C4-2B (cell line): ENCODE results near the gene NHS.
"Not testable (repeated sequence)": the region's sequence is repeated elsewhere in the genome, so short reads cannot be mapped to it uniquely, and the experiment has no call there.

Experiments used
- H3K27ac ChIP-seq: fragments of 450-650 bp; 2 replicates; pipeline ENCODE4 v1.5.1; 2017
- CTCF ChIP-seq: fragments of 450-650 bp; conservative IDR thresholded peaks from 2 replicates; pipeline ENCODE4 v1.5.1; 2017; ENCODE audit warnings: mild to moderate bottlenecking
- ZFX ChIP-seq: fragments of 450-650 bp; IDR thresholded peaks from 2 replicates; pipeline ENCODE4 v1.6.1; 2017

The NHS gene

GRCh38 chrX:17564689-17565409 lies 189.8 kb downstream of the NHS start:
- TF ChIP-seq CTCF (no peak), ZFX (no peak)
- no peak overlapping the region for H3K27ac ChIP-seq

- TF ChIP-seq ZFX = no peak
- TF ChIP-seq CTCF = no peak
- no peak overlapping the region for H3K27ac ChIP-seq
These were observed 191.7 kb downstream of the NHS start for GRCh38 chrX:17566740-17567139.

GRCh38 chrX:17567187-17567586 lies 192.2 kb downstream of the NHS start:
- no peak overlapping the region for H3K27ac ChIP-seq
- TF ChIP-seq CTCF (no peak), ZFX (no peak)

GRCh38 chrX:17567821-17568220 lies 192.8 kb downstream of the NHS start:
- TF ChIP-seq ZFX (no peak), CTCF (no peak)
- no peak overlapping the region for H3K27ac ChIP-seq

GRCh38 chrX:17568804-17569203 lies 193.8 kb downstream of the NHS start:
- not testable (repeated sequence) for H3K27ac ChIP-seq

GRCh38 chrX:17579026-17579425 lies 204.0 kb downstream of the NHS start:
- no peak overlapping the region for H3K27ac ChIP-seq
- TF ChIP-seq ZFX (no peak), CTCF (no peak)

- TF ChIP-seq CTCF (no peak), ZFX (no peak)
- H3K27ac ChIP-seq = no peak overlapping the region
These were observed 205.6 kb downstream of the NHS start for GRCh38 chrX:17580539-17581152.

- TF ChIP-seq CTCF (no peak), ZFX (no peak)
- no peak overlapping the region for H3K27ac ChIP-seq
These were observed 206.6 kb downstream of the NHS start for GRCh38 chrX:17581641-17582040.
